ENCODE results near the gene FCRLB. TPM values are rescaled to one million over a fixed set of nuclear protein-coding genes. Genes with fewer than 3 reads are reported as not detected.

The FCRLB gene
- total RNA-seq, 1 experiment from 2014 or later: not detected

DNA sequence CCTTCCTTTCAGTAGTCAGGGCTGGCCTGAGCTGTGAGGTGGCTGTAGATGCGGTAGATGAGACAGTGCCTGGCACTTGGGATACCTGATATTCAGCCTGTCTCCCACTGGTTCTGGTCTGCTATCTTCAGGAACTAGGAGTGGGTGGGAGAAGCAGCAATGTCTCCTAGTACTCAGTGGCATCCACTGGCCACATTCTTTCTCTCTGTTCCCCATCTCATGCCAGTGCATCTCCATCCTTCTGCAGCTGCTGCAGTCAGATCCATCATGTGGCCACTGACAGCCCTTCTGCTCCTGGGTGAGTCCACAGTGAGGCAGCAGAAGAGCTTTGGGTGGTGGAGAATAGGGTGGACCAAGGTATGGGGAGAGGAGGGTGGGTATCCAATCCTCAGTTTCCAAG lies 1.1 kb downstream of the FCRLB start:
- Histone ChIP-seq H4K20me1 (ENCODE audit: control insufficient read depth, insufficient read depth, insufficient read length) (no peaks in the 10 kb centered on the region), H3K9me3 (ENCODE audit: control insufficient read depth, low read depth, low read length) (no peaks in the 10 kb centered on the region), H3K23ac (ENCODE audit: insufficient read length, low read depth, low read length) (no peak overlapping the region), H2BK5ac (ENCODE audit: insufficient read length, low read length) (no peak overlapping the region), H3K56ac (ENCODE audit: insufficient read length, low read depth, low read length) (no peak overlapping the region), H3K9ac (ENCODE audit: extremely low read depth, insufficient read length, low read length) (no peak overlapping the region), H3K79me2 (ENCODE audit: insufficient read depth, low read length) (no peaks in the 10 kb centered on the region), H2BK15ac (ENCODE audit: low read depth, low read length) (no peak overlapping the region), H4K5ac (ENCODE audit: insufficient read length, low read depth, low read length) (no peak overlapping the region), H2AFZ (ENCODE audit: low read length) (no peak overlapping the region), H4K91ac (ENCODE audit: insufficient read length, low read depth, low read length) (no peak overlapping the region), H3K14ac (ENCODE audit: insufficient read depth, low read length) (no peak overlapping the region), H2BK20ac (ENCODE audit: low read depth, low read length, poor library complexity, severe bottlenecking) (no peak overlapping the region), H3K18ac (ENCODE audit: insufficient read length, low read depth, low read length) (no peak overlapping the region), H3K27me3 (ENCODE audit: insufficient read depth, low read length) (peaks cover 14% of the 10 kb centered on the region; the same call in 1 of the 2 replicates), H2BK120ac (ENCODE audit: low read depth, low read length, poor library complexity, severe bottlenecking) (no peak overlapping the region), H3K27ac (ENCODE audit: insufficient read length, low read depth, low read length) (no peak overlapping the region), H3K4me1 (ENCODE audit: insufficient read depth, low read length) (no peaks in the 10 kb centered on the region), H3K4ac (ENCODE audit: low read depth, low read length) (no peak overlapping the region), H3K23me2 (ENCODE audit: insufficient read length, low read depth, low read length, poor library complexity, severe bottlenecking) (peaks cover 9% of the 10 kb centered on the region), H3K79me1 (ENCODE audit: insufficient read depth, low read depth, low read length, poor library complexity, severe bottlenecking) (no peaks in the 10 kb centered on the region), H2AK5ac (ENCODE audit: insufficient read length, low read length) (no peak overlapping the region), H3K4me2 (ENCODE audit: insufficient read depth, insufficient read length, low read length) (no peak overlapping the region), H3T11ph (ENCODE audit: low read length) (no peak overlapping the region), H2BK12ac (ENCODE audit: insufficient read length, low read depth, low read length) (no peak overlapping the region), H4K8ac (replicated peaks; ENCODE audit: insufficient read length, low read depth, low read length) (no peak overlapping the region)
- Mint-ChIP-seq H3K9me3 (no peaks in the 10 kb centered on the region; a peak in 1 of 5 replicates), H3K27ac (no peak overlapping the region), H3K4me3 (no peak overlapping the region), H3K4me1 (peaks cover 5 to 9% of the 10 kb centered on the region in 2 experiments), H3K27me3 (ENCODE audit: low read depth) (peaks cover 60% of the 10 kb centered on the region), H3K36me3 (ENCODE audit: insufficient read depth in 1 of 3, low read depth in 3 of 3) (peaks cover 0 to 2% (median 0%) of the 10 kb centered on the region in 3 experiments; a peak in 2 of 7 replicates)
- DNase-seq: no peak
- TF ChIP-seq CTCF (conservative IDR thresholded peaks at IDR 0.05): no peak
- WGBS (ENCODE audit: extremely low coverage, insufficient read length, low lambda C conversion rate): no CpG with 5 or more reads among the region's 1 CpG
